GM21717 (cell line): Measurements from ENCODE around the gene MRPL22.
A peak's percentile ranks its signal among the peaks of the same experiment; 100 is the strongest.
"Not testable (repeated sequence)": the region's sequence is repeated elsewhere in the genome, so short reads cannot be mapped to it uniquely, and the experiment has no call there.

Source experiments
- ATAC-seq: cut with Tn5 transposase; IDR thresholded peaks from one replicate; pipeline ENCODE4 v1.9.1; 2021; ENCODE audit warnings: mild to moderate bottlenecking, moderate library complexity; ENCODE audit not compliant: unreplicated experiment

Gene MRPL22

GRCh38 chr5:154940772-154941620, at the start of gene MRPL22:
Gene MRPL22, plus strand, starts transcription at chr5:154941073. Its CDS starts 38 bp downstream, at chr5:154941111.
- peak; percentile 63 for ATAC-seq

DNA sequence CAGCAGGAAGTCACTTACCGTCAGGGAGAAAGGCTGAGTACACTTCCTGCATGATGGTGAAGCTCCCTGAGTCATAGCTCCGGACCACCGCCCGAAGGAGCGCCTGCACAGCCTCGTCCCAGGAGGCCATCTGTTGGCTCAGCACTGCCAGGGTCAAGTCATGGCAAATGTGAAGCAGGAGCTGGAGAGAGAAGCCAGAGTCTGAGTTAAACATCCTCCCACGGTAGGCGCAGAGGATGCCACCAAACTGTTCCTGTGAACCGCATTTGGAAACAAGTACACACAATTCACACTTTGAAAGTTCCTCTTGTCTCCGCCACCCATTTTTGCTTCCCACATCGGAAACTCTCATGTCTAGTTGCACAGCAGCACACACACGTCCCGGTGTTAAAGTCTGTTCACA, 48.5 kb upstream of the MRPL22 start:
- no peak for ATAC-seq

GRCh38 chr5:154893381-154893780, 47.5 kb upstream of the MRPL22 start:
- ATAC-seq = no peak

DNA sequence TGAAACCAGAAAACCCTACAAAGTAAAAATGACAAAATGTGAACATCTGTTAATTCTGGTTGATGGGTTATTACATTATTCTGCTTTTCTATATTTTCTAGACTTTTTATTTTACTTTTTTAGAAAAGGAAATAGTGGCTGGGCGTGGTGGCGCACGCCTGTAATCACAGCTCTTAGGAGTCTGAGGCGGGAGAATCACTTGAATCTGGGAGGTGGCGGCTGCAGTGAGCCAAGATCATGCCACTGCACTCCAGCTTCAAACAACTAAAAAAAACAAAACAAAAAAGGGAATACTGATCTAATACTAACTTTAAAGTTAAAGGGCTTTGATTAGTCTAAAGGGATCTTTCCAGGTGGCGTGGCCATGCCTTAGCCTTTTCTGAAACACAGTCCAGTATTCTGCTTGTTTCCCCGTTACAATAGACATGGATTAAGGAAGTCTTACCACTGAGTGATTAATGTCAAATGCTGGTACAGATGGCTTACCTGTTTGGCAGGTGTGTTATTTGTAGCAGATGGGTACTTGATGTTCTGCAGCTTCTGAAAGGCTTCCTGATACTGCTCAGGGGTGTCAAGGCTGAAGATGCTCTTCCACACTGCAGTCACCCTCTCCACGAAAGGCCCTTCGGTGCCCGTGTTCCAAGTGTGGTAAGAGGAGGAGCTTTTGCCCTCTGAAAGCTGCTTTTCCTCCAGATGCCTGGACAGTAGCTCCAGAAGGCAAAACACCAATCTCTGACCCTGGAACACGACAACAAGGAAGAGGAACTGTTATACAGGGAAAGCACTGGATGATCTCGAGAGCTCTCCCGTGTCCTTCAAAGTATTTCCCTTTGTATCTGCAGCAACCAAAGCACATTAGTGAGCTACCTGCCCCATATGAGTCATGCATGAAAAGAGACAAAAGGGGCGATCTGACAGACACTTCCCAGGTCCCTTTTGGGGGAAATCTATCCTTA, 45.0 kb upstream of the MRPL22 start:
- ATAC-seq = no peak

DNA sequence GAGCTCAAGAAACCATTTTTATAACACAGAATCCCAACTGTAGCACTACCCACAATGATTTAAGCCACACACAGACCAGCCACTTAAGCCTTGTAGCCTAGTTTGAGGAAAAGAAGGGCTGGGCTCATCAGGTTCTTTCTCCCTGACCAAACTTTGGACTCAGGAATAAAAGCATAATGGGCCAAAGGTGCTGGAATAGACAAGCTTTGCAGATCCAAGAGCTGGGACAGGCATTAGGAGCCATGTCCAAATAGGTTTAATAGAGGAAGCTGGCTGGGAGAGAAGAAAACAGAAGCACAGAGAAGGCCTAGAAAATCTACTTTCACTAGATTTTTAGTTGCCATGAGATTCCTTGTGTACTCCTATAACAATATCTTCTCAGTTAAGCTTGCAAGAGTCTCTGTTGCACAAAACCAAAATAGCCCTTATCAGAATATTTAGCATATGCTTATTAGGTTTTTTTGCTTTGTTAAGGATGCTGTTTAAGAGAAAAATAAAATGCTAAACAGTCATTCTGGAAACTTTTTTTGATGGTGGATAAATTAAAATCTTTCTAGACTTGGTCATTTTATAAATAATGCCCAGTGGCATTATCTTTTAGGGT, 44.2 kb upstream of the MRPL22 start:
- ATAC-seq = no peak

DNA sequence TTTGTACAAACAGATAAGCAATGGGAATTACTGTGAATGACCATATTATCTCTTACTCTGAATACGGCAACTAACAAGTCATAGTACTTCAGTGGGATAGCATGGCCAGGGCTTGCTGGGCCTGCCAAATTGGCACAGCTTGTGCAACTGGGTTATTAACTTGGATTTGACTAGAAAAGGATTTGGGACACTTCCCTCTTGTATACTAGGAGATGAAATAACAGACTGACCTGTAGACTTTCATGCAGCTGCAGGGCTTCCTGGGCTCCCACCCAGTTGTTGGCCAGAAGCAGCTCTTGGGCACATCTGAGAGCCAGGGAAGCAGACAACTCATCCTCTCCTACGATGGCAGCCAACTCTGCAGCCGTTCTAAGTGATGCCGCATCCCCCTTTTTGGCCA, 42.7 kb upstream of the MRPL22 start:
- ATAC-seq = no peak

GRCh38 chr5:154899151-154899816, 41.6 kb upstream of the MRPL22 start:
- no peak for ATAC-seq

GRCh38 chr5:154900066-154900465, 40.8 kb upstream of the MRPL22 start:
- no peak for ATAC-seq

DNA sequence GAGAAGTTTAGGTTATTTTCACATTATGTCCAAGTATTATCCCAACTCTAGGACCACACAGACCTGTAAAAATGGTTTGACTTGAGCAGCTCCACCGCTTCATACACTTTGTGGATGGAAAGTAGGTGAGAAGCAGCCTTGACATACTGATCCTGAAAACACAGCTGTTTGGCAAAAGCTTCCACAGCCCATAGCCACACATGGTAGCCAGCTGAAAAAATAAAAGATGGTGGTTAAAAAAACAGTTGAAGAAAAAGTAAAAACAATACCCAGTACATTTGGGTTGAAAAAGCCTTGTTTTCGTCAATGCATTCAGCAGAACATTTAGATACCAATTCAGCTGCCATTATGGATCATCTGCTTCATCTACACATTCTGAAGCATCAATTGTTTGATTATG, 39.6 kb upstream of the MRPL22 start:
- ATAC-seq = no peak

DNA sequence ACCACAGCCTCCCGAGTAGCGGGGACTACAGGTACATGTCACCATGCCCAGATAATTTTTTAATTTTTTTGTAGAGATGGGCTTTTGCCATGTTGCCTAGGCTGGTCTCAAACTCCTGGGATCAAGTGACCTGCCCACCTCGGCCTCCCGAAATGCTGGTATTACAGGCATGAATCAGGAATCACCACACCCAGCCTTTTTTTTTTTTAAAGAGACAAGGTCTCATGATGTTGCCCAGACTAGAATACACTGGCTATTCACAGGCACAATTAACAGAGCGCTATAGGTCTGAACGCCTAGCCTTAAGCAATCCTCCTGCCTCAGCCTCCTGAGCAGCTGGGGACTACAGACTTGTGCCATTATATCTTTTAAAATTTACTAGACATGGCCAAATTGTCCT, 39.0 kb upstream of the MRPL22 start:
- no peak for ATAC-seq

- ATAC-seq = not testable (repeated sequence)
Measured at GRCh38 chr5:154905601-154906000, 35.3 kb upstream of the MRPL22 start.

DNA sequence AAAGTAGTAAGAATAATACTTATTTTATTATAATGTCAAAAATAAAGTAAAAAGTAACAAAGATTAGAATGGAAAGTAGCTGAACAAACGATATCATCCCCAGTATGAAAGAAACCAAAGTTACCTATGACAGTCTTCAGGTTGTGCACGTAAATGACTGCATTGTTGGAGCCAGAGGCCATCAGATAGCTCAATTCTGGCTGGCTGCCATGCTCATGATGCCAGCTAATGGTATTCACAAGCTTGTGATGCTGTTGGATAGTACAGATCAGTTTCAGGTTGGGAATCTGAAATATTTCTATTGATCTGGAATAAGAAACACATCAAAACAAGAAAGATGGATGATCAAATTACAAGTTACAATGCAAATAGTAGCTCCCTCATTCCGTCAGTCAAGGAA, 24.0 kb upstream of the MRPL22 start:
- ATAC-seq = no peak

DNA sequence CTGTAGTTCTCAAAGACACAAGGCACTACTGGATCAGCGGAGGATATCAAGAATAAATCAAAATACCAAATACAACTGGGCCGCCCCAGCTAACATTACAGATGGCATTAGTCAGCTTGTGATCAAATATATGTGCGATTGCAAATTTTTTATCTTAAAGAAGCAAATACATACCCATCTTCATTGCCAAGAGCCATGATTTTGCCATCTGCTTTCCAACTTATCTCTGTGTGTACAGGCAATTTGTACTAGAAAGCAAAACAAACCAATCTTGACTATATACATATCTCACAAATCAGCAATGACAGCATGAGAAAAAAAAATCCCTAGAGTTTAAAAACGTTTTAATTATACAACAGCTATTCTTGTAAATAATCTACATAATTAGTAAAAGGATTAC, 23.1 kb upstream of the MRPL22 start:
- no peak for ATAC-seq

- ATAC-seq = no peak
Measured at GRCh38 chr5:154923441-154924430, 17.1 kb upstream of the MRPL22 start.

GRCh38 chr5:154933537-154933936, 7.3 kb upstream of the MRPL22 start:
- no peak for ATAC-seq

DNA sequence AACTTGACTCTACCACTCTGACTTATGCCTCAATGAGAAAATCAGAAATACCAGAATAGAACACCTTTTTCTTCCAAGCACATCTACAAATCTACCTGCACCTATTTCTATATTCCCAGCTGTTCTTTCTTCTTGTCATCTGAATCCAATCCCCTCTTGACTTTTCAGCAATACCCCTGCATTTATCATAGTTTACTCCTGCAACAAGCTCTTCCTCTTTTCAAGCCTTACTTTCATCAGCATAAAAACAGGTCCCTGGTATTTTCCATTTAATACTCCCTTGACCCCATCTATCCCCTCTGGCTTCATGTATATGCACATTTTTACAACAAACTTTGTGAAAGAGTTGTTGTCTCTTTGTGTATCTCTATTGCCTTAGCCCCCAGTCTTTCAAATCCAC, 6.0 kb upstream of the MRPL22 start:
- ATAC-seq = no peak

DNA sequence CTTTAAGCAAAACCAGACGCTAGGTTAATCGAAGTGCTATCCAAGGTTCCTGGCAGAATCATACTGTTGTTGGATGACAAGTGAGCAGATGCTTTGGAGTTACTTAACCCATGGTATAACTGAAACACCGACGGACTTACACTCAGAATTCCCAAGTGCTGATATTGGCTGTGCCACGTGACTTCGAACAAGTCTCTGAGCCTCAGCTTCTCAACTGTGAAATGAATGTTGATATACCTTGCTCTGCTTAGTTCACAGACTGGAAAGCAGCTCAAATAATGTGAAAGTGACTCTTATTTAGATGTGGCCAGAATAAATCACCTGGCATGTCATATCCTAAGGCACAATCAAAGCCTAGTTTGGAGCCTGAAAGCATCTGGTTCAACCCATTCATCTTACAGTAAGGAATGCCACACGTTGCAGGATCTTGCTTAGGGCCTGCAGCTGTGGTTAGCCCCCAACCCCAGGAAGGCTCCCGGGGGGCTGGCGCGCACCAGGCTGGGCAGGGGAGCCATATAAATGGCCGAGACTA, 3.6 kb upstream of the MRPL22 start:
- no peak for ATAC-seq

- peak; percentile 85 for ATAC-seq
Measured at GRCh38 chr5:154937718-154938466, 3.0 kb upstream of the MRPL22 start, which contains the start of gene GEMIN5. Gene GEMIN5, minus strand, starts transcription at chr5:154938211. Its CDS starts 78 bp downstream, at chr5:154938133.
